SKM-1 treated with dmso at 0.1 percent for 144 hours (cell line): ENCODE data around the gene GAS7.

Experiments used
- DNase-seq: peaks from one replicate; lab custom pipeline; 2025; ENCODE audit not compliant: unreplicated experiment; lab: John Stamatoyannopoulos, UW

GAS7 gene

GRCh38 chr17:9956474-9957131 is 241.8 kb downstream of the GAS7 start:
- no peak for DNase-seq

GRCh38 chr17:9953492-9953891 is 244.9 kb downstream of the GAS7 start:
- no peak for DNase-seq

- DNase-seq, result no peak
These were observed 246.6 kb downstream of the GAS7 start for GRCh38 chr17:9951803-9952202.

GRCh38 chr17:9948928-9949327 is 249.5 kb downstream of the GAS7 start:
- DNase-seq, result no peak

GRCh38 chr17:9944704-9945103 is 253.7 kb downstream of the GAS7 start:
- DNase-seq, result no peak

- DNase-seq, result no peak
These were observed 255.1 kb downstream of the GAS7 start for GRCh38 chr17:9943343-9943742.

- DNase-seq, result no peak
These were observed 255.5 kb downstream of the GAS7 start for GRCh38 chr17:9942885-9943284.

GRCh38 chr17:9941305-9941704 is 257.1 kb downstream of the GAS7 start:
- no peak for DNase-seq

- DNase-seq, result no peak
These were observed 257.6 kb downstream of the GAS7 start for GRCh38 chr17:9940841-9941240.

- no peak for DNase-seq
These were observed 259.6 kb downstream of the GAS7 start for GRCh38 chr17:9938764-9939163.

GRCh38 chr17:9937901-9938300 is 260.5 kb downstream of the GAS7 start:
- no peak for DNase-seq

GRCh38 chr17:9937241-9937761 is 261.1 kb downstream of the GAS7 start:
- no peak for DNase-seq

GRCh38 chr17:9936095-9936494 is 262.3 kb downstream of the GAS7 start:
- no peak for DNase-seq

- no peak for DNase-seq
These were observed 263.0 kb downstream of the GAS7 start for GRCh38 chr17:9935408-9935807.

- DNase-seq, result no peak
These were observed 264.1 kb downstream of the GAS7 start for GRCh38 chr17:9934331-9934730.

- no peak for DNase-seq
These were observed 265.9 kb downstream of the GAS7 start for GRCh38 chr17:9932491-9932890.

- no peak for DNase-seq
These were observed 267.2 kb downstream of the GAS7 start for GRCh38 chr17:9931144-9931741.

GRCh38 chr17:9929871-9930270 is 268.5 kb downstream of the GAS7 start:
- no peak for DNase-seq

GRCh38 chr17:9928601-9929333 is 269.6 kb downstream of the GAS7 start:
- no peak for DNase-seq

- DNase-seq, result no peak
These were observed 272.1 kb downstream of the GAS7 start for GRCh38 chr17:9926150-9926804.

- no peak for DNase-seq
These were observed 272.9 kb downstream of the GAS7 start for GRCh38 chr17:9925457-9925856.
